Measurements from ENCODE around the gene PRKCQ.
A peak's percentile ranks its signal among the peaks of the same experiment; 100 is the strongest.
"Not testable (repeated sequence)": the region's sequence is repeated elsewhere in the genome, so short reads cannot be mapped to it uniquely, and the experiment has no call there.

Gene PRKCQ

GRCh38 chr10:6593241-6593671 lies 13.2 kb upstream of the PRKCQ start:
- peak; percentile 19 for DNase-seq

- DNase-seq: no peak
Observed at GRCh38 chr10:6592080-6592479, 12.0 kb upstream of the PRKCQ start.

GRCh38 chr10:6591668-6592067 lies 11.6 kb upstream of the PRKCQ start:
- no peak for DNase-seq

- no peak for DNase-seq
Observed at GRCh38 chr10:6590100-6590499, 10.0 kb upstream of the PRKCQ start.

GRCh38 chr10:6589287-6590094 lies 9.4 kb upstream of the PRKCQ start:
- no peak for DNase-seq

- no peak for DNase-seq
Observed at GRCh38 chr10:6588845-6589244, 8.8 kb upstream of the PRKCQ start.

GRCh38 chr10:6588082-6588481 lies 8.0 kb upstream of the PRKCQ start:
- DNase-seq: no peak

GRCh38 chr10:6586501-6586900 lies 6.4 kb upstream of the PRKCQ start:
- no peak for DNase-seq

GRCh38 chr10:6583447-6583846 lies 3.4 kb upstream of the PRKCQ start:
- DNase-seq: peak; percentile 75

GRCh38 chr10:6582913-6583312 lies 2.8 kb upstream of the PRKCQ start:
- not testable (repeated sequence) for DNase-seq

GRCh38 chr10:6582298-6582697 lies 2.2 kb upstream of the PRKCQ start:
- no peak for DNase-seq

- DNase-seq: no peak
Observed at GRCh38 chr10:6581778-6582228, 1.7 kb upstream of the PRKCQ start.

- DNase-seq: not testable (repeated sequence)
Observed at GRCh38 chr10:6581223-6581622, 1.1 kb upstream of the PRKCQ start.

GRCh38 chr10:6580279-6581029 lies 378 bp upstream of the PRKCQ start:
- DNase-seq: peak; percentile 90

GRCh38 chr10:6579183-6579903 lies 733 bp downstream of the PRKCQ start:
- DNase-seq: no peak

- DNase-seq: no peak
Observed at GRCh38 chr10:6578795-6579182, 1.3 kb downstream of the PRKCQ start.

GRCh38 chr10:6578251-6578771 lies 1.8 kb downstream of the PRKCQ start:
- no peak for DNase-seq

GRCh38 chr10:6576326-6576725 lies 3.8 kb downstream of the PRKCQ start:
- DNase-seq: no peak

GRCh38 chr10:6574664-6575176 lies 5.4 kb downstream of the PRKCQ start:
- DNase-seq: no peak

- no peak for DNase-seq
Observed at GRCh38 chr10:6570893-6571292, 9.2 kb downstream of the PRKCQ start.

- no peak for DNase-seq
Observed at GRCh38 chr10:6569259-6569658, 10.8 kb downstream of the PRKCQ start.

- DNase-seq: no peak
Observed at GRCh38 chr10:6567884-6568283, 12.2 kb downstream of the PRKCQ start.

GRCh38 chr10:6567203-6567703 lies 12.8 kb downstream of the PRKCQ start:
- no peak for DNase-seq

Data from activated CD8-positive, alpha-beta memory T cell treated with anti-CD3 and anti-CD28 coated beads, Interleukin-2, amount 50 U/mL, for 4 hours (primary cell).